GM23338 (cell line): Measurements from ENCODE around the gene DONSON.

Source experiments
- CREB1 ChIP-seq: fragments of 250-450 bp; sonication (Bioruptor Pico); IDR thresholded peaks from 2 replicates; pipeline ENCODE4 v1.5.0; 2020; ENCODE audit warnings: low read depth, mild to moderate bottlenecking, moderate library complexity
- EZH2 ChIP-seq: fragments of 200-600 bp; sonication (generic); IDR thresholded peaks from one replicate; pipeline ENCODE4 v1.8.0; 2017; ENCODE audit warnings: antibody characterized with exemption, mild to moderate bottlenecking, low read depth; ENCODE audit not compliant: unreplicated experiment
- EZH2phosphoT487 ChIP-seq: fragments of 200-600 bp; sonication (generic); IDR thresholded peaks from one replicate; pipeline ENCODE4 v1.8.1; 2018; ENCODE audit warnings: antibody characterized with exemption; ENCODE audit not compliant: unreplicated experiment
- JUNB ChIP-seq: IDR thresholded peaks from one replicate; pipeline ENCODE4 v1.6.1; 2016; ENCODE audit warnings: antibody characterized with exemption; ENCODE audit not compliant: unreplicated experiment
- NANOG ChIP-seq: IDR thresholded peaks from 2 replicates; pipeline ENCODE4 v1.6.1; 2016; ENCODE audit warnings: antibody characterized with exemption, borderline replicate concordance
- POLR2AphosphoS5 ChIP-seq: IDR thresholded peaks from 2 replicates; pipeline ENCODE4 v1.6.1; 2016; ENCODE audit warnings: antibody characterized with exemption, low read depth
- REST ChIP-seq: IDR thresholded peaks from one replicate; pipeline ENCODE4 v1.6.1; 2018; ENCODE audit warnings: antibody characterized with exemption; ENCODE audit not compliant: unreplicated experiment
- STAT1 ChIP-seq: IDR thresholded peaks from one replicate; pipeline ENCODE4 v1.6.1; 2016; ENCODE audit warnings: antibody characterized with exemption; ENCODE audit not compliant: unreplicated experiment
- ZNF114 ChIP-seq: fragments of 250-450 bp; sonication (Bioruptor Pico); IDR thresholded peaks from 2 replicates; pipeline ENCODE4 v1.5.0; 2020; ENCODE audit warnings: mild to moderate bottlenecking, moderate library complexity
- TF ChIP-seq, protein P1 (sequence below), 2 experiments: fragments of 200-600 bp in 1 of 2; sonication (generic) in 1 of 2; conservative IDR thresholded peaks; 2 replicates each; pipeline versions ENCODE4 v1.5.1 to v1.6.1; 2016 to 2017; ENCODE audit warnings: antibody characterized with exemption in 2 of 2, low read depth in 2 of 2, mild to moderate bottlenecking in 2 of 2, moderate library complexity in 1 of 2

- TF ChIP-seq EZH2phosphoT487 (no peak), POLR2AphosphoS5 (no peak), ZNF114 (CRISPR knock-in tag) (no peak), EZH2 (no peak), CREB1 (no peak), JUNB (no peak), REST (no peak), NANOG (no peak), STAT1 (no peak)
- TF ChIP-seq, protein P1, sequence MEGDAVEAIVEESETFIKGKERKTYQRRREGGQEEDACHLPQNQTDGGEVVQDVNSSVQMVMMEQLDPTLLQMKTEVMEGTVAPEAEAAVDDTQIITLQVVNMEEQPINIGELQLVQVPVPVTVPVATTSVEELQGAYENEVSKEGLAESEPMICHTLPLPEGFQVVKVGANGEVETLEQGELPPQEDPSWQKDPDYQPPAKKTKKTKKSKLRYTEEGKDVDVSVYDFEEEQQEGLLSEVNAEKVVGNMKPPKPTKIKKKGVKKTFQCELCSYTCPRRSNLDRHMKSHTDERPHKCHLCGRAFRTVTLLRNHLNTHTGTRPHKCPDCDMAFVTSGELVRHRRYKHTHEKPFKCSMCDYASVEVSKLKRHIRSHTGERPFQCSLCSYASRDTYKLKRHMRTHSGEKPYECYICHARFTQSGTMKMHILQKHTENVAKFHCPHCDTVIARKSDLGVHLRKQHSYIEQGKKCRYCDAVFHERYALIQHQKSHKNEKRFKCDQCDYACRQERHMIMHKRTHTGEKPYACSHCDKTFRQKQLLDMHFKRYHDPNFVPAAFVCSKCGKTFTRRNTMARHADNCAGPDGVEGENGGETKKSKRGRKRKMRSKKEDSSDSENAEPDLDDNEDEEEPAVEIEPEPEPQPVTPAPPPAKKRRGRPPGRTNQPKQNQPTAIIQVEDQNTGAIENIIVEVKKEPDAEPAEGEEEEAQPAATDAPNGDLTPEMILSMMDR (conservative IDR thresholded peaks at IDR 0.05; ENCODE audit: low read depth in 2 of 2): no peak
These were observed 546 bp downstream of the DONSON start for GRCh38 chr21:33587792-33588484.
